PC-9 (cell line): ENCODE results near the gene CCT3. TPM values are rescaled to one million over a fixed set of nuclear protein-coding genes. Genes with fewer than 3 reads are reported as not detected.

ENCODE experiments used
- BruUV-seq: library from RNA; stranded (reverse); fragments of 400-500 nt; replicated peaks from 2 replicates; lab custom pipeline; 2021; lab: Mats Ljungman, UMichigan
- CTCF ChIA-PET: fragments of 300-600 bp; sonication (Branson Sonifier 250); formaldehyde crosslinking; loops from one replicate; lab custom pipeline; 2022; ENCODE audit warnings: antibody characterized with exemption; lab: Charles Lee
- POLR2A ChIA-PET: fragments of 300-600 bp; sonication (Branson Sonifier 250); formaldehyde crosslinking; loops from one replicate; lab custom pipeline; 2022; ENCODE audit warnings: antibody characterized with exemption; ENCODE audit not compliant: unreplicated experiment; lab: Charles Lee
- DNase-seq, 2 experiments: peaks; one replicate each; pipeline versions ENCODE4 v3.0.0 to v3.0.0-alpha.2; 2015 to 2022; ENCODE audit warnings: mixed read lengths in 1 of 2
- H2AFZ ChIP-seq: fragments of 200-600 bp; sonication (generic); 2 replicates; pipeline ENCODE4 v1.8.1; 2017; ENCODE audit warnings: antibody characterized with exemption
- H3F3A ChIP-seq: fragments of 200-600 bp; sonication (generic); 2 replicates; pipeline ENCODE4 v1.8.1; 2017; ENCODE audit warnings: antibody characterized with exemption, mild to moderate bottlenecking, low read depth; ENCODE audit not compliant: insufficient read depth
- H3K27ac ChIP-seq: fragments of 200-600 bp; sonication (generic); 2 replicates; pipeline ENCODE4 v1.6.1; 2016; ENCODE audit warnings: mixed run types
- H3K27me3 ChIP-seq: fragments of 200-600 bp; sonication (generic); 2 replicates; pipeline ENCODE4 v1.6.1; 2016; ENCODE audit warnings: low read depth, mixed run types; ENCODE audit not compliant: insufficient read depth
- H3K36me3 ChIP-seq: fragments of 200-600 bp; sonication (generic); 2 replicates; pipeline ENCODE4 v1.6.1; 2016; ENCODE audit warnings: low read depth, mixed run types
- H3K4me1 ChIP-seq: fragments of 200-600 bp; sonication (generic); replicated peaks from 2 replicates; pipeline ENCODE4 v1.6.1; 2016; ENCODE audit warnings: mixed run types; ENCODE audit not compliant: insufficient read depth
- H3K4me2 ChIP-seq: fragments of 200-600 bp; sonication (generic); 2 replicates; pipeline ENCODE4 v1.6.1; 2017; ENCODE audit warnings: mixed run types
- H3K4me3 ChIP-seq: fragments of 200-600 bp; sonication (generic); 2 replicates; pipeline ENCODE4 v1.6.1; 2016; ENCODE audit warnings: mixed run types
- H3K79me2 ChIP-seq: fragments of 200-600 bp; sonication (generic); 2 replicates; pipeline ENCODE4 v1.6.1; 2017; ENCODE audit warnings: low read depth, mixed run types
- H3K9me2 ChIP-seq: fragments of 200-600 bp; sonication (generic); 2 replicates; pipeline ENCODE4 v1.8.1; 2017; ENCODE audit warnings: mild to moderate bottlenecking; ENCODE audit not compliant: insufficient read depth
- H3K9me3 ChIP-seq: fragments of 200-600 bp; sonication (generic); 2 replicates; pipeline ENCODE4 v1.8.1; 2016; ENCODE audit warnings: low read depth; ENCODE audit not compliant: insufficient read depth
- H4K20me1 ChIP-seq: fragments of 200-600 bp; sonication (generic); 2 replicates; pipeline ENCODE4 v1.8.1; 2017; ENCODE audit not compliant: insufficient read depth
- EZH2 ChIP-seq: fragments of 200-600 bp; sonication (generic); IDR thresholded peaks from 2 replicates; pipeline ENCODE4 v1.8.0; 2017; ENCODE audit warnings: antibody characterized with exemption, low read depth
- intact Hi-C: fragments of 100-400 bp; cut with micrococcal nuclease; formaldehyde crosslinking; loops from one replicate; pipeline ENCODE4 v1.10.0; 2022; ENCODE audit not compliant: unreplicated experiment
- total RNA-seq: library from RNA; stranded (reverse); gene quantifications from 2 replicates; pipeline ENCODE4 v1.2.3, GENCODE V29; 2021
- TF ChIP-seq, protein P1 (sequence below): fragments of 200-600 bp; sonication (generic); conservative IDR thresholded peaks from 2 replicates; pipeline ENCODE4 v1.6.1; 2017; ENCODE audit warnings: mixed run types, antibody characterized with exemption, mild to moderate bottlenecking, moderate library complexity

The CCT3 gene
- total RNA-seq, 1 experiment from 2014 or later = 317 TPM

DNA sequence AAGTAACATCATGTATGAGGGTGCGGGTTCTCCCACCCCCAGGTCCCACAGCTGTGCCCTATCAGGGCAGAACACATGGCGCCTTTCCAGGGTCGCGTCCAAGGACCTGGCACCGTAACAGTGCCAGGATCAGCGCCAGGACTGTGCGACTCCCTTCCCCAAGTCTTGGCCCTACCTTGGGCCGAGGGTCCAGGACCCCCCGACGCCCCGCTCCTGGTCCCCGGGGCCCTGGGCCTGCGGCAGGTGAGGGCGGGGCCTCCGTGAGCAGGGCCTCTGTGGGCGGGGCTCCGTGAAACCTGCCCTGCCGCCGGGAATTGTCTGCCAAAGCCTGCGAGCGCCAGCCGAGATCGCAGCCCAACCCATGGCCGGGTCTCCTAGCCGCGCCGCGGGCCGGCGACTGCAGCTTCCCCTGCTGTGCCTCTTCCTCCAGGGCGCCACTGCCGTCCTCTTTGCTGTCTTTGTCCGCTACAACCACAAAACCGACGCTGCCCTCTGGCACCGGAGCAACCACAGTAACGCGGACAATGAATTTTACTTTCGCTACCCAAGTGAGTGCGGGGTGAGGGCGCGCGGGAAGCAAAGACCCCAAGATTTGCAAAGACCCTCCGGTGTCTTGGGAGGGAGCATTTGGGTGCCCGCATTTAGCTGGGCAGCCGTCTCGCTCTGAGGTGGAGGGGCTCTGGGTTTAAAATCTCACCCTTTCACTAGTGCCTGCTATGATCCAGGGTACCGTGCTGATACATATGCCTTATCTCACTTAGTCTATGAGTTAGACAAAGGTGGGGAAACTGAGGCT is 31.0 kb upstream of the CCT3 start, which contains the start of gene RHBG:
TSS of gene RHBG (plus strand) at position 323 of the 796 bp plus-strand sequence. CDS start at position 362, 39 bp downstream.
- peaks cover 45% of the 10 kb centered on the region for H3K4me1 ChIP-seq
- peak within 1 kb of the TSS; percentile 71 for H3K4me3 ChIP-seq
- peak within 1 kb of the TSS; percentile 93 for H3K4me2 ChIP-seq
- TF ChIP-seq EZH2 = no peak
- TF ChIP-seq, protein P1, sequence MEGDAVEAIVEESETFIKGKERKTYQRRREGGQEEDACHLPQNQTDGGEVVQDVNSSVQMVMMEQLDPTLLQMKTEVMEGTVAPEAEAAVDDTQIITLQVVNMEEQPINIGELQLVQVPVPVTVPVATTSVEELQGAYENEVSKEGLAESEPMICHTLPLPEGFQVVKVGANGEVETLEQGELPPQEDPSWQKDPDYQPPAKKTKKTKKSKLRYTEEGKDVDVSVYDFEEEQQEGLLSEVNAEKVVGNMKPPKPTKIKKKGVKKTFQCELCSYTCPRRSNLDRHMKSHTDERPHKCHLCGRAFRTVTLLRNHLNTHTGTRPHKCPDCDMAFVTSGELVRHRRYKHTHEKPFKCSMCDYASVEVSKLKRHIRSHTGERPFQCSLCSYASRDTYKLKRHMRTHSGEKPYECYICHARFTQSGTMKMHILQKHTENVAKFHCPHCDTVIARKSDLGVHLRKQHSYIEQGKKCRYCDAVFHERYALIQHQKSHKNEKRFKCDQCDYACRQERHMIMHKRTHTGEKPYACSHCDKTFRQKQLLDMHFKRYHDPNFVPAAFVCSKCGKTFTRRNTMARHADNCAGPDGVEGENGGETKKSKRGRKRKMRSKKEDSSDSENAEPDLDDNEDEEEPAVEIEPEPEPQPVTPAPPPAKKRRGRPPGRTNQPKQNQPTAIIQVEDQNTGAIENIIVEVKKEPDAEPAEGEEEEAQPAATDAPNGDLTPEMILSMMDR = no peak
- H3K27me3 ChIP-seq = no peaks in the 10 kb centered on the region
- H3F3A ChIP-seq = peaks cover 21% of the 10 kb centered on the region
- H4K20me1 ChIP-seq = no peaks in the 10 kb centered on the region
- CTCF ChIA-PET = interaction anchor here (1.0 kb wide), 1 partner anchor 17 kb away, joined by 3 read pairs; no protein-coding TSS in a partner anchor
- no peaks in the 10 kb centered on the region for H3K36me3 ChIP-seq
- H2AFZ ChIP-seq = peak within 1 kb of the TSS; percentile 96
- no peaks in the 10 kb centered on the region for H3K79me2 ChIP-seq
- DNase-seq = peak in 1 of 2 experiments; percentile 74
- no peaks in the 10 kb centered on the region for H3K9me2 ChIP-seq
- no peaks in the 10 kb centered on the region for H3K9me3 ChIP-seq
- intact Hi-C loops = no loop called here
- H3K27ac ChIP-seq = no peak within 1 kb of the TSS
- BruUV-seq = no TSS peak
- POLR2A ChIA-PET = no interaction called here

DNA sequence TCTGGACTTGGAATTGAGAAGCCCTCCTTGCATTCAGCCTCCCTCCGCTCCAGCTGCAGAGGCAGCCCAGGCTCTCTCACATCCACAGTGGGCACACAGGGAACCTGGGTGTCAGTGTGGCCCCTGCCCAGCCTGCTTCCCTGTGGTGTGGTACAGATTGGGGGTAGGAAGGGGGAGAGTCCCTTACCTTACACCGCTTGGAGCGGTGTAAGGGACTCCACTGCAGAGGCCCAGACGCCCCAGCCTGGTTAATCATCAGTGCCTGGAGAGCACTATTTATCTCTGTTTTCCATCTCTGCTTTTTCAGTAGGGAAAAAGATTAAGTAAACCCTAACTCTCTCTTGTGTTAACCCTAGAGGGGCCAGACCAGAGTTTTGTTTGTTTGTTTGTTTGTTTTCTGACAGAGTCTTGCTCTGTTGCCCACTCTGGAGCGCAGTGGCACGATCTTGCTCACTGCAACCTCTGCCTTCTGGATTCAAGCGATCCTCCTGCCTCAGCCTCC is 30.1 kb upstream of the CCT3 start:
- intact Hi-C loops = no loop called here
- Histone ChIP-seq H3K4me2 (peak overlapping the region; percentile 93), H3K4me1 (peaks cover 45% of the 10 kb centered on the region), H3K9me2 (no peaks in the 10 kb centered on the region), H3K36me3 (no peaks in the 10 kb centered on the region), H2AFZ (no peak overlapping the region), H3F3A (peaks cover 21% of the 10 kb centered on the region), H4K20me1 (no peaks in the 10 kb centered on the region), H3K4me3 (no peak overlapping the region), H3K9me3 (no peaks in the 10 kb centered on the region), H3K79me2 (no peaks in the 10 kb centered on the region), H3K27ac (no peak overlapping the region), H3K27me3 (no peaks in the 10 kb centered on the region)
- TF ChIP-seq, protein P1 = no peak
- no peak for TF ChIP-seq EZH2
- BruUV-seq = no TSS peak
- POLR2A ChIA-PET = no interaction called here
- no peak for DNase-seq
- CTCF ChIA-PET = no interaction called here

DNA sequence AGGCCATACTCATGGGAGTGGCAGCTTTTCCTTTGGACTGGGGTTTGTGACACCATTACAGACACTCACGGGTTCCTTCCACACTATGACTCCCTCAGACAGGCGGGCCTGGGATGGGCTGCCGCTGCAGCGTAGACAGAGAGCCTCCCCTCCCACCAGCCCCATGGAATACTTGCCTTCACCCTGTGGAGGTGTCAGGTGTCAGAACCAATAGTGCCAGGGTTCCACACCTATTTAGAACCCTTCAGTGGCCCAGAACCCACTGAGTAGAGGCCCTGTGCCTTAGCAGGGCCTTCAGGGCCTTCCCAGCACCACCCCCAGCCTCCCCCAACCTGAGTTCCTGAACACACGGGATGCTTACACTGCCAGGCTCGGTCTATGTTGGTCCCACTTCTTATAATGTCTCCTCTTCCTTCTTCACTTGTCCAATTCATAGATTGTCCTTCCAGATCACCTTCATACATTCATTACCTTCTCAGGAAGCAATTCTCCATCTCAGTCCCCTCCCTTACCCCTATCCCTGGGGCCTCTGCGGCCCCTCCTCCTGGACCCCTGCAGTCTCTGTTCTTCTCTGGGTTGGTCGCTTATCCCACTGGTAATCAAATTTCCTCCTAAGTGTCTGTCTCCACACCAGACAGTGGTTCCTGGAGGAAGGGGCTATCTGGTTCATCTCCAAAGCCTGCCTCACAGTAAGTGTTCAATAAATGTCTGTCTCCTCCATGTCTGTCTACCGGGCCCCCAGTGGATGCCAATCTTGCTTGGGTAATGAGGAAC is 29.5 kb upstream of the CCT3 start:
- Histone ChIP-seq H3K4me3 (no peak overlapping the region), H3K27me3 (no peaks in the 10 kb centered on the region), H4K20me1 (no peaks in the 10 kb centered on the region), H2AFZ (no peak overlapping the region), H3K9me3 (no peaks in the 10 kb centered on the region), H3K4me1 (peaks cover 45% of the 10 kb centered on the region), H3K9me2 (no peaks in the 10 kb centered on the region), H3K27ac (no peak overlapping the region), H3K79me2 (no peaks in the 10 kb centered on the region), H3K4me2 (peak overlapping the region; percentile 26; the same call in 1 of the 2 replicates), H3F3A (peaks cover 18% of the 10 kb centered on the region), H3K36me3 (no peaks in the 10 kb centered on the region)
- ChIA-PET CTCF (interaction anchor here (1.0 kb wide), 1 partner anchor 12 kb away, joined by 10 read pairs; no protein-coding TSS in a partner anchor), POLR2A (no interaction called here)
- intact Hi-C loops = no loop called here
- TF ChIP-seq, protein P1 = no peak
- no peak for TF ChIP-seq EZH2
- BruUV-seq = no TSS peak
- DNase-seq = no peak
